Erythroblast (primary cell): Measurements from ENCODE around the gene CSTPP1.

ENCODE experiments used
- DNase-seq, 2 experiments: peaks; one replicate each; lab custom pipeline; 2025; lab: John Stamatoyannopoulos, UW
- GATA1 ChIP-seq: IDR thresholded peaks from 2 replicates; pipeline ENCODE4 v1.6.1; 2011; ENCODE audit warnings: low read depth, mild to moderate bottlenecking, control low read depth, low read length, moderate library complexity
- POLR2A ChIP-seq: IDR thresholded peaks from 2 replicates; pipeline ENCODE4 v1.6.1; 2011; ENCODE audit warnings: mild to moderate bottlenecking, low read length

Gene CSTPP1

DNA sequence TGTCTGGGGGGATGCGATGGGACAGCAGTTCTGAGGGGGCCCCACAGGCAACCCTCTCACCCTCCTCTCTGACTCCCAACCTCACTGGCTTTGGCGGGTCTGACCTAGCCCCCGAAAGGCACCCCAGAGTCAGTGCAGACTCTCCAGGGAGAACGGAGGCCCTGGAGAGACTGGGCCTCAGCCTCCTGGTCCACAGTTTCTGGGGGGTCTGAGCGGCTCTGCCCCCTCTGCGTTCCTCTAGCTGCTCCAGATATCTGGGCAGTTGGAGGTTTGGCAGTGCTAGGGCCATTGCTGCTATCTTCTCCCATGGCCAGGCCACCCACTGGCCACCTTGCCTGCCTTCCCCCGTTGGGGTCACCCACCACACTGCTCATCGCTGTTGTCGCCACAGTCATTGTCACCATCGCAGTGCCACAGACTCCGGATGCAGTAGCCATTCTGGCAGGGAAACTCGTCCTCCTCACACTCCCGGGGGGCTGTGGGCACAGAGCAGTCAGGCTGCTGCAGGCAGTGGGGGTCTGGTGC, 37.0 kb upstream of the CSTPP1 start:
- no peak for DNase-seq
- TF ChIP-seq GATA1 (no peak), POLR2A (no peak)

DNA sequence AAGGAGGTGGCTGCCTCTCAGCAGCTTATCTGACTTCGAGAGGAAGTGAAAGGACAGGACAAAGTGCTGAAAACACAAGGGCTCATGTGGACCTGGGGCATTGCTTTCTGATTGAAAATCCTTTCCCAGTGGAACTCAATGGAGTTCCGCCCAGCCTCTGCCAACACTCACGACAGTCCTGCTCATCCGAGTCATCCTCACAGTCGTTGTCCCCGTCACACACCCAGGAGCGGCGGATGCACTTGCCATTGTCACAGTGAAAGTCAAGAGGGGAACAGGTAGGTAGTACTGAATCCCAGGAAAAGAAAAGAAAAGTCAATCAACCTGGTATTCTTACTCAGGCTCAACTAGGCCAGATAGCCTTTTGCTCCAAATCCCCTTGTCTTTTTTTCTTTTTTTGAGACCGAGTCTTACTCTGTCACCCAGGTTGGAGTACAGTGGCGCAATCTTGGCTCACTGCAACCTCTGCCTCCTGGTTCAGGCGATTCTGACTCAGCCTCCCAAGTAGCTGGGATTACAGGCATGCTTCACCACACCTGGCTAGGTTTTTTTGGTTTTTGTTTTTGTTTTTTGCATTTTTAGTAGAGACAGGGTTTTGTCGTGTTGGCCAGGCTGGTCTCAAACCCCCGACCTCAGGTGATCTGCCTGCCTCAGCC, 36.3 kb upstream of the CSTPP1 start:
- DNase-seq = no peak
- no peak for TF ChIP-seq POLR2A
- no peak for TF ChIP-seq GATA1

DNA sequence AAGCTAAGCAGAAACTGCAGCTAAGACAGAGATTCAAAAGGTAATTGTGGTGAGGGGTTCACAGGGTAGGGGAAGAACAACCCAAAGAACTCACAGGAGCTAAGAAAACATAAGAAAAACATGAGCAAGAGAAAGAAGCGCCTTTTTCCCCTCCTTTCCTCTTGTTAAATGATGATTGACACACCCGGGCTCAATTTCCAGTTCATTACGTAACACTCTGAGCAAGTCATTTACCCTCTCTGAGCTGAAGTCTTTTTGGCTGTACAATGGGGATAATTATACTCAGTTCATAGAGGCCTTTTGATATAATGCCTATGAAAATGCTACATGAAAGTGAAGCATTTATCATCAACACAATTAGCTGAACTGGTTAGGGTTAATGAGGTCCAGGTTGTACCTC, 35.4 kb upstream of the CSTPP1 start:
- TF ChIP-seq POLR2A (no peak), GATA1 (no peak)
- DNase-seq = no peak

DNA sequence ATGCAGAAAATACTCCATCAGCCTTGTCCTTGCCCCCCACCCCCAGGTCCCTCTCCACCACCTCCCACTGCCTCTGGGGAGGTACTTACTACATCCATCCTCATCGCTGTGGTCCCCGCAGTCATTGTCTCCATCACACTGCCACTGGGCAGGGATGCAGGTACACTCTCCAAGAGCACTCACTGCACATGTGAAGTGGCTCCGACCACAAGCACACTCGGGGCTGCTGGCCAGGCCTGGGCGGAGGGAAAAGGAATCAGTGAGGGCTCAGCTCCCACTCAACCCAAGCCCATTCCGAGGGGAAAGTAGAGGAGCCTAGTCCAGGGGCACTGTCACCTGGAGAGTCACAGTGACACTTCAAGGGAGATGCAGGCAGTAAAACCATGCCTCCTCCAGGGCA, 33.9 kb upstream of the CSTPP1 start:
- TF ChIP-seq POLR2A = no peak
- no peak for DNase-seq

DNA sequence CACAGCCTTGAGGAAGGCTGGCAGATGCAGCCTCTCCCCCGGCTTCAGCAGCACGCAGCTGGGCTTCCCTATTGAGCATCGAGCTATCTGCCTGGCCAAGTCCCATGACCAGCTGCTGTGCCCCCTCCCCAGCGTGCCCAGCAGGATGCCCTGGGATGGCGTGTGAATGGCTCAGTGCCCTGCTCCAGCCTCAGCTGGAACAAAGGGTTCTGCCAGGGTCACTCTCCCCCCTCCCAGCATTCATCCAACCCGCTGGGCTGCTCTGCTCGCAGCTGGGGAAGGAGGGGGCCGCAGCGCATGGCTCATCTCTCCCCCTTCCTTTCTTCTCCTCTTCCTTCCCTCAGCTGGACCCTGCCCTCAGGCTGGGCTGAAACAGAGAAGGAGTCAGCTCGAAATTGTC, 32.7 kb upstream of the CSTPP1 start:
- TF ChIP-seq POLR2A (no peak), GATA1 (no peak)
- DNase-seq = no peak

DNA sequence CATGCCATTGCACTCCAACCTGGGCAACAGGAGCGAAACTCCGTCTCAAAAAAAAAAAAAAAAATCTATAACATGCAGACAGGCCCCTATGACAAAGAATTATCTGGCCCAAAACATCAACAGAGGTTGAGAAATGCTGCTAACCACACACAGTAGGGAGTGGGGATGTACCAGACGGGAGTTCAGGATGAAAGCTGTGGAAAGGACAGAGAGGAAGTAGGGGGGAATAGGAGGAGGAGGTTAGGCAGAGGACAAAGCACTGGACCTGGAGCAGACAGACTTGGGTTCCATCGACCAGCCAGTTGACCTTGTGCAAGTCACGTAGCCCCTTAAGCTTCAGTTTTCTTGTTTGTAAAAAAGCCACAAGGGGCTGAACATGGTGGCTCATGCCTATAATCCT, 30.8 kb upstream of the CSTPP1 start:
- TF ChIP-seq POLR2A (no peak), GATA1 (no peak)
- DNase-seq = no peak

DNA sequence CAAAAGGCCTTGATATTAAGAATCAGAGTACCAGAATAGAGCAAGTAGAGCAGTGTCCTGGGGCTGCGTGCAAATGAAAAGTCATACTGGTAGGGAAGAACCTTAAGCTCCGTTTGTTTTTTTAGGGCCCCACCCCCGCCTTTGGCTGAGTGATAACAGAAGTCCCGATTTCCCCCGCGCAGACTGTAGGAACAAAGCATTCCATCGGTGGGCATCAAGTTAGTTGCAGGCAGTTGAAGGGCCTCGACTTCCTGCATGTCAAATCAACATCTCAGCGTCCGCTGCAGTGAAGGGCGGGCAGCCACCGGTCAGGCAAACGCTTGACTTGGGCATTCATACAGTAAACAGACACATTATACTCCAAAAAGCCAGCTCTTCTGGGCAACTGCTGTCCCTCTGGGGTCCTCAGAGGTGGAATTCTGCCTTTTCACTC, 29.9 kb upstream of the CSTPP1 start:
- TF ChIP-seq GATA1 = no peak
- peak in 1 of 2 experiments; percentile 20 for DNase-seq

DNA sequence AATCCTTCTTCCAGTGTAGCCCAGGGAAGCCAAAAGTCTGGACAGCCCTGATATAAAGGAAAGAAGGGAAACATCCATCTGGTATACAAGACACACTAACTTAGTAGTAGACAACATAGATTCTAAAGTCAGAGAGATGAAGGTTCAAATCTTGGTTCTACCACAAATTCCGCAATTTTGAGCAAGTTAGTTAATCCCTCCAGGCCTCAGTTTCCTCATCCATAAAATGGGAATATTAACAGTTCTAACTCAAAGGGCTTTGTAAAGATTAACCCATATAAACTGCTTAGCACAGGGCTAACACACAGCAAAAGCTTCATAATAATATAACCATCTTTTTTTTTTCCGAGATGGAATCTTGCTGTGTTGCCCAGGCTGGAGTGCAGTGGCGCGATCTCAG, 29.0 kb upstream of the CSTPP1 start:
- TF ChIP-seq GATA1 (no peak), POLR2A (no peak)
- DNase-seq = no peak

DNA sequence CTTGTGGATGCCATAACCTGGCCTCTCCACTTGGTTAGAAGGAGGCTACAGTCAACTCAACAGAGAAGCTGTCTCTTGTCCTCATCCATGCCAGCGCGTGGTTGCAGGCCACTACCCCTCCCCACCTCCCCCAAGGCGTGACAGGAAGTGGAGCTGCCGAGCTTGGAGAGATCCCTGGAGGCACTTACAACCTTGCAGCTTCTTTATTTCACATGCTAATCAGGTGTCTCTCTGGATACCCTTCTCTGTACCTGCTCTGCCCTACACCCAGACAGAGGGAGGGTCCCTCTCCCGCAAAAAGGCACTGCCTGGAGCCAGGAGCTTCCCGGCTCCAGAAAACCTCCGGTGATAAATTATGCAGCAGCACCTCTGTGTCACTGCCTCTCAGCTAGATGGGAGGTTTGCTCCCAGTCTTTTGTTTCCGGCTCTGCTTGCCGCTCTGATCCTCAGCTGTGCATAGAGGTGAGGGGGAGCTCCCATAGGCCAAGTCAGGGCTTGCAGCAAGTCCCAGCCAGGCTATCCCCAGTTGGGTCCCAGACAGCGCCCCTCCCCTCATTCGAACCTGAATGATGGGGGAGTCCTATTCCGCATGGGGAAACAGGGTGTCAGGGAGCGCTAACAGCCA, 23.9 kb upstream of the CSTPP1 start:
- DNase-seq = no peak

DNA sequence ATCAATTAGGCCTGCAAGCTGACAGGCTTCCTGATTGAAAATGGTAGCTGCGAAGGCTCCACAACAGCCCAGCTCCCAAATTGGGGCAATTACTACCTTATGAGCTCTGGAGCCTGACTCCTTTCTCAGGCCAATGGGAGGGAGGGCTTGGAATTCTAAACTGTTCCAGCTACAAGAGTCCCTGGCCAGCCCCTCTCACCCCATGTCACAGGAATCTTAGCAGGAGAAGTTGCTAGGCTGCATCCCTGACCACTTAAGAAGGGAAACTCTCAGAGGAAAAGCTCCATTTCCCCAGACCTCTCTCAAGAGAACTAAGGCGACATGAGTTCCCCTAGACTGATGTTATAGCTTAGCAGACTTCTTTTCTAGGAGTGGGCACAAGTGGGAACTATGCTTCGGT, 23.1 kb upstream of the CSTPP1 start:
- TF ChIP-seq POLR2A (no peak), GATA1 (no peak)
- DNase-seq = no peak

More for the DNA sequence above, 23.9 kb upstream of the CSTPP1 start:
- TF ChIP-seq POLR2A (no peak), GATA1 (no peak)

DNA sequence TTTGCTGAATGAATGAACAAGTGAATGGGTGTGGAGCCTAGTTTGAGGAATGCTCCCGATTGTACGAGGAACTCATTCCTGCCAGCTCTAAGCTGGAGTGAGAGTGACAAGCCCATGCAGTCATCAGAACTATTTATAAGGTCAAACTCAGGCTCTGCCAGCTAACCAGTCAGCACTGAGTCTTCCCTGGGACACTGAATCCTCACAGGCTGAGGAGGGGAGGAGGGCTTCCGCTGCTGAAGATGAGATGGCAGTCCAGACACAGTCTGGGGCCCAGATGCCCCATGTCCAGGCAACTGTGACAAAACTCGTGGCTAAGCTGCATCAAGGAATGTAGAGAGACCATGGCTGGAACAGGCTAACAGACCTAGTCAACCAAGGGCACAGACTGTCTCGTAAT, 22.2 kb upstream of the CSTPP1 start:
- no peak for TF ChIP-seq POLR2A
- no peak for TF ChIP-seq GATA1
- no peak for DNase-seq

DNA sequence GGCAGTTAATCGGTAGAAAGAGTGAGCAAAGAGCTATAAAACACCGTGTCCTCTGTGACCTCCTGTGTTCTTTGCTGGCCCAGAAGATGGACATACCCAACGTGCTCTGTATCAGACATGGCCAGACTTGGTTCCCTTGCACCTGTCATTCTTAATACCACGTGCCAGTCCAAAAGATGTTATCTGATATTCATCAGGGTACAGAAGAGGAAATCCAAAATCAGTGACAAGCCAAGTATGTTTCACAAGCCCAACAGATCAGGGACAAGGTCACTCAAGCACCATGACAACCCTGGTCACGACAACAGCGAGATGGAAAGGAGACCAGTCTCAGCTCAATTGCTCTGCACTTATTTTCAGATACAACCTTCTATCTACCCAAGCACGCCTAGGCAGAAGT, 21.7 kb upstream of the CSTPP1 start:
- TF ChIP-seq GATA1 = no peak
- no peak for TF ChIP-seq POLR2A
- peak in 1 of 2 experiments; percentile 12 for DNase-seq

DNA sequence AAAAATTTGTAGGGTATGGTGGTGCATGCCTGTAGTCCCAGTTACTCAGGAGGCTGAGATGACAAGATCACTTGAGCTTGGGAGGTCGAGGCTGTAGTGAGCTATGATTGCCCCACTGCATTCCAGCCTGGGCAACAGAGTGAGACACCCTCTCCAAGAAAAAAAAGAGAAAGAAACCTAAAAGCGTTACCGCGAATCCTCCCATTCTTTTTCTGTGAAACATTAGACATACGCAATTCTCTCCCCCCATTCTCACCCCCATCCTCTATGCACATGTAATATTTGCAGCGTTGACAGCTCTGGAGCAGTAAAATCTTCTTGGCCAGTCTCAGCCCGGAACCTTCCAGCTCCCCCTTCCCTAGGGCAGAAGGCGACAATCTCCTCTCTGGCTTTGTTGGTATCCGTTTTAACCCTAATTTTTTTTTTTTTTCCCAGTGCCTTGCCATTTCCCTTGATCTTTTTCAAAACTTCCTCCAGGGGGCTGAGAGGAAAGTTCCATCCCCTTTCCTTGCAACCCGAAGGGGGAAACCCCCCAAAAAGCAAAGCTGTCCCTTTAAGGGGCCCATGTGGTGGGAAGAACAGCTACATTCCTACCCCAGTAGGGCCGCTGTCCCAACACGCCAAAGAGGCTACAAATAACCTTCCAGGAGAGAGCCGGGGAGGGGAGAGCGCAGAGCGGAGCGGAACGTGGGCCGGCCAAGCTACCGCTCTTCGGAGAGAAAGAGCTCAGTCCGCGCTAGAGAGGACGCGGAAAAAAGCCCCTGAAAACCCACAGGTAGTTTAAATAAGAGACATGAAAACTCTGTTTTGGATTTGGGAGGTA, 20.1 kb upstream of the CSTPP1 start:
- no peak for TF ChIP-seq POLR2A
- no peak for TF ChIP-seq GATA1
- DNase-seq = peak; percentile 25 to 26

DNA sequence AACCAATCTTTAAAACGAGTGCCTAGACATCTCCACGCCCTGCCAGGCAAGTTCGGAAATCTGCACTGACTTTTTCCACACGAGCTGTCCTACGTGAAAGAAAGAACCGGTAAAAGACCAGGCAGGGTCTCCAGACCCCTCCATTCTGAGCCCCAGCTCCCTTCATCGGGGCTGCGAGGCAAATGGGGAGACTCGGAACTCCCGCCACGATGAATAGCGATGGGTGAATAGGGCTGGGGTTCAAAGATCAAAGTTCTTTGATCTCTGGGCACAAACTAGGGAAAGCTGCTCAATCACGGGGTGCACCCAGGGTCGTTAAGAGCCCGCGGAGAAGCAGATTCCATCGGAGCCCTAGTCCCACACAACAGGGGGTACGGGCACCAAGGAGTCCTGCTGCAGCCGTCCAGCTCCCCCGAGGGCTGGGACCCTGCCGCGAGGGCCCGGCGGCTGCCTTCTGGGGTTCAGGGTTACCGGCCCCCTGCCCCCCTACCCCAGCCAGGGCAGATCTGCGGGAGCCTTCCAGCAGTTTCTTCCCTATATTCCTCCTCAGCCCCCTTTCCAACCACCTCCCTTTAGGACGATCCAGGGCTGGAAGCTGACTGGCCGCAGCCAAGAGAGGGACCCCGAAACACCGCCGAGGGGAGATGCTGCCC, 19.3 kb upstream of the CSTPP1 start:
- TF ChIP-seq POLR2A = no peak
- peak in 1 of 2 experiments; percentile 16 for DNase-seq

DNA sequence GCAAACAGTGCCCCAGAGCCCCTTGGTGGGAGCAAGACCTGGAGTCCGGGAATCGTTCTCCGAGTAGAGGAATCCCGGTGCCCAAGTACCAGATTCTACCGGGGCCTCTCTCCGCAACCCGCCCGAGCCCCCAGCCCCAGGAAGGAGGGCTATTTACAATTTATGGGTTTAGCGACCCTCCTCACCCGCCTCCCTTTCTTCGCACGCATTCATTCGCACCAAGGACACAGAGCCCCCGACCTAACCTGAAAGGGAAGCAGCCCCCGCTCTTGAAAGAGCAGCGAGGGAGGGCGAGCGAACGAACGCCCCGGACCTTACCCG, 18.8 kb upstream of the CSTPP1 start:
- DNase-seq = no peak
- TF ChIP-seq POLR2A (no peak), GATA1 (no peak)
